ENCODE results near the gene ZNF423. TPM values are rescaled to one million over a fixed set of nuclear protein-coding genes. Genes with fewer than 3 reads are reported as not detected.

Gene ZNF423
- total and polyA plus RNA-seq, 3 experiments from 2014 or later: not detected

- Histone ChIP-seq H3K36me3 (ENCODE audit: insufficient read depth, low read length) (no peaks in the 10 kb centered on the region), H3K4me1 (ENCODE audit: insufficient read depth, low read length) (no peaks in the 10 kb centered on the region), H3K27ac (ENCODE audit: low read depth, low read length) (no peak overlapping the region), H3K4me3 (ENCODE audit: low read length) (no peak overlapping the region), H3K9me3 (ENCODE audit: low read length) (no peaks in the 10 kb centered on the region), H3K27me3 (ENCODE audit: insufficient read depth, low read length, poor library complexity, severe bottlenecking) (no peaks in the 10 kb centered on the region)
- Mint-ChIP-seq H3K27ac (no peak overlapping the region), H3K4me3 (no peak overlapping the region), H3K9me3 (peaks cover 11 to 26% (median 22%) of the 10 kb centered on the region in 5 donors), H3K36me3 (no peaks in the 10 kb centered on the region), H3K4me1 (no peaks in the 10 kb centered on the region), H3K27me3 (peaks cover 4 to 9% of the 10 kb centered on the region in 2 donors)
- POLR2A ChIA-PET: no interaction called here
- no peak for DNase-seq
- CTCF ChIA-PET: no interaction called here
Observed at GRCh38 chr16:49643429-49644144, 212.3 kb downstream of the ZNF423 start.

GRCh38 chr16:49641250-49641649 lies 214.7 kb downstream of the ZNF423 start:
- H3K27ac ChIP-seq (ENCODE audit: low read depth, low read length): no peak overlapping the region
- Mint-ChIP-seq H3K4me1 (no peaks in the 10 kb centered on the region), H3K36me3 (no peaks in the 10 kb centered on the region), H3K27me3 (peaks cover 3 to 9% of the 10 kb centered on the region in 2 donors), H3K9me3 (peaks cover 0 to 12% (median 6%) of the 10 kb centered on the region in 5 donors), H3K27ac (no peak overlapping the region), H3K4me3 (no peak overlapping the region)
- no peaks in the 10 kb centered on the region for H3K36me3 ChIP-seq (ENCODE audit: insufficient read depth, low read length)
- H3K9me3 ChIP-seq (ENCODE audit: low read length): no peaks in the 10 kb centered on the region
- no peaks in the 10 kb centered on the region for H3K27me3 ChIP-seq (ENCODE audit: insufficient read depth, low read length, poor library complexity, severe bottlenecking)
- CTCF ChIA-PET: no interaction called here
- H3K4me1 ChIP-seq (ENCODE audit: insufficient read depth, low read length): no peaks in the 10 kb centered on the region
- no peak overlapping the region for H3K4me3 ChIP-seq (ENCODE audit: low read length)
- DNase-seq: no peak
- POLR2A ChIA-PET: no interaction called here

DNA sequence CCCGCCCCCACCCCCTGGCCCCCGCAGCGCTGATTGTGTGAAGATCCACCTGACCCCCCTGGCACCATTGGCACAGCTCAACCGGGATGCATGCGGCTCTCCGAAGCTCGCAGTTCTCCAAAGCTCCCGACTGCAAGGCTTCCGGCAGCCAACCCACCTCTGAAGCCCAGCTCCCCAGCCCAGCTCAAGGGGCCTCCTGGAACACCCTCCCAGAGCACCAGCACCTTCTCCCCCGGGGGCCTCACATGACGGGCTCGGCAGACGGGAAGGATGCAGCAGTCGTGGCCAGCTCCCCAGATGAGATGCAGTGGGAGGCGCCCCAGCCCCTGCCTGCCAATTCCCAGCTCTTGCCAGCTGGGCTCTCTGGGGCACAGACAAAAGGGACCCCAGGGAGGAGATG lies 215.3 kb downstream of the ZNF423 start:
- Histone ChIP-seq H3K9me3 (ENCODE audit: low read length) (no peaks in the 10 kb centered on the region), H3K4me3 (ENCODE audit: low read length) (no peak overlapping the region), H3K36me3 (ENCODE audit: insufficient read depth, low read length) (no peaks in the 10 kb centered on the region), H3K27me3 (ENCODE audit: insufficient read depth, low read length, poor library complexity, severe bottlenecking) (no peaks in the 10 kb centered on the region), H3K4me1 (ENCODE audit: insufficient read depth, low read length) (no peaks in the 10 kb centered on the region), H3K27ac (ENCODE audit: low read depth, low read length) (no peak overlapping the region)
- CTCF ChIA-PET: no interaction called here
- H3K36me3 Mint-ChIP-seq: no peaks in the 10 kb centered on the region
- no peak overlapping the region for H3K4me3 Mint-ChIP-seq
- H3K4me1 Mint-ChIP-seq: no peaks in the 10 kb centered on the region
- H3K27me3 Mint-ChIP-seq: peaks cover 3 to 9% of the 10 kb centered on the region in 2 donors
- no peak for DNase-seq
- H3K27ac Mint-ChIP-seq: no peak overlapping the region
- POLR2A ChIA-PET: no interaction called here
- peaks cover 0 to 6% (median 0%) of the 10 kb centered on the region in 5 donors for H3K9me3 Mint-ChIP-seq

- H3K36me3 Mint-ChIP-seq: no peaks in the 10 kb centered on the region
- peaks cover 3 to 9% of the 10 kb centered on the region in 2 donors for H3K27me3 Mint-ChIP-seq
- POLR2A ChIA-PET: no interaction called here
- Histone ChIP-seq H3K9me3 (ENCODE audit: low read length) (no peaks in the 10 kb centered on the region), H3K27ac (ENCODE audit: low read depth, low read length) (no peak overlapping the region), H3K4me3 (ENCODE audit: low read length) (no peak overlapping the region), H3K4me1 (ENCODE audit: insufficient read depth, low read length) (no peaks in the 10 kb centered on the region), H3K27me3 (ENCODE audit: insufficient read depth, low read length, poor library complexity, severe bottlenecking) (no peaks in the 10 kb centered on the region), H3K36me3 (ENCODE audit: insufficient read depth, low read length) (no peaks in the 10 kb centered on the region)
- CTCF ChIA-PET: no interaction called here
- no peak for DNase-seq
- no peak overlapping the region for H3K27ac Mint-ChIP-seq
- H3K4me1 Mint-ChIP-seq: no peaks in the 10 kb centered on the region
- H3K9me3 Mint-ChIP-seq: peaks cover 0 to 4% (median 0%) of the 10 kb centered on the region in 5 donors
- H3K4me3 Mint-ChIP-seq: no peak overlapping the region
Observed at GRCh38 chr16:49639739-49640431, 216.0 kb downstream of the ZNF423 start.

DNA sequence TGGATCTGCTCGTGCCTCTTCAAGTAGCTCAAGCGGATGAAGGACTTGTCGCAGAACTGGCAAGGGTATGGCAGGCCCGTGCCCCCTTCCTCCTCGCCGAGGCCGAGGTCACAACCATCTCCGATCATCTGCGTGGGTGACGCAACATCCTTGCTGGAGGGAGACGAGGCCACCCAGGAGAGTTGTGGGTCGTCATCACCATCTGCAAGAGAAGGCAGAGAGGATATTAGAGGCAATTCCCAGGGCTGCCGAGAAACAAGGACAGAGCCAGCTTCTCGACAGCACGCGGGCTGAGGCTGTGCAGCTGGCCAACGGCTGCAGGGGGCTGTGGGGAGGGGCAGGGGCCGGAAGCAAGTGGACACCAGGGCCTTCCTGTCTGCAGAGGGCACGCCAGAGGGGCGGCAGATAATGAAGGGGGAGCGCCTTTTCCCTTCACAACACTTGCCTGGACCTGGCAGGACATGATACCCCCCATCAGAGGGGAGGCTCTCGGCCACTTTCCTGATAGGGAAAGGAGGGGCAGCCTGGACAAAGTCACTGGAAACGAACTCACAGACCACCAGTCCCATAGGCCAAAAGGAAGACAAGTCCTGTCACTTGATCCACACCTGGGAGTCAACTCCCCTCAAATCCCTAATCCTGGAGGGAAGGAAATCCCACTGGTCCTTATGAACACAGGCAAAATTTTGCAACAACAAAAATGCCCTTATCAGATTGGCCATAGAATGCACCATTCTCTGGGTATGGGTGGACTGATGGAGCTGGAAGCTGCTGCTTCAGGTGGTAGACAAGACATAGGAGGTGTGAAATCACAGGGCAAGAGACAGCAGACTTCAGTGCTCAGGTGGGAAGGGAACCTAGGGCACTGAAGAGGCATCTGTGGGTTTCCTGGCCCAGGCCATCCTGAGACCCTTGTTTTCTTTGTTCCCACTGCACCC lies 217.0 kb downstream of the ZNF423 start:
- no peak for DNase-seq
- H3K4me1 ChIP-seq (ENCODE audit: insufficient read depth, low read length): no peaks in the 10 kb centered on the region
- peaks cover 3 to 9% of the 10 kb centered on the region in 2 donors for H3K27me3 Mint-ChIP-seq
- ChIA-PET POLR2A (no interaction called here), CTCF (no interaction called here)
- H3K27ac ChIP-seq (ENCODE audit: low read depth, low read length): no peak overlapping the region
- H3K4me1 Mint-ChIP-seq: no peaks in the 10 kb centered on the region
- H3K36me3 Mint-ChIP-seq: no peaks in the 10 kb centered on the region
- no peak overlapping the region for H3K4me3 ChIP-seq (ENCODE audit: low read length)
- no peak overlapping the region for H3K27ac Mint-ChIP-seq
- no peaks in the 10 kb centered on the region for H3K36me3 ChIP-seq (ENCODE audit: insufficient read depth, low read length)
- no peak overlapping the region for H3K4me3 Mint-ChIP-seq
- peaks cover 0 to 4% (median 0%) of the 10 kb centered on the region in 5 donors for H3K9me3 Mint-ChIP-seq
- H3K27me3 ChIP-seq (ENCODE audit: insufficient read depth, low read length, poor library complexity, severe bottlenecking): no peaks in the 10 kb centered on the region
- H3K9me3 ChIP-seq (ENCODE audit: low read length): no peaks in the 10 kb centered on the region

GRCh38 chr16:49637933-49638672 lies 217.8 kb downstream of the ZNF423 start:
- Histone ChIP-seq H3K36me3 (ENCODE audit: insufficient read depth, low read length) (no peaks in the 10 kb centered on the region), H3K27ac (ENCODE audit: low read depth, low read length) (no peak overlapping the region), H3K4me3 (ENCODE audit: low read length) (no peak overlapping the region), H3K9me3 (ENCODE audit: low read length) (no peaks in the 10 kb centered on the region), H3K27me3 (ENCODE audit: insufficient read depth, low read length, poor library complexity, severe bottlenecking) (no peaks in the 10 kb centered on the region), H3K4me1 (ENCODE audit: insufficient read depth, low read length) (no peaks in the 10 kb centered on the region)
- H3K27ac Mint-ChIP-seq: no peak overlapping the region
- POLR2A ChIA-PET: no interaction called here
- CTCF ChIA-PET: no interaction called here
- H3K9me3 Mint-ChIP-seq: peaks cover 0 to 4% (median 0%) of the 10 kb centered on the region in 5 donors
- no peak overlapping the region for H3K4me3 Mint-ChIP-seq
- no peak for DNase-seq
- peaks cover 3 to 9% of the 10 kb centered on the region in 2 donors for H3K27me3 Mint-ChIP-seq
- H3K36me3 Mint-ChIP-seq: no peaks in the 10 kb centered on the region
- no peaks in the 10 kb centered on the region for H3K4me1 Mint-ChIP-seq

- Histone ChIP-seq H3K4me3 (ENCODE audit: low read length) (no peak overlapping the region), H3K27ac (ENCODE audit: low read depth, low read length) (no peak overlapping the region), H3K4me1 (ENCODE audit: insufficient read depth, low read length) (no peaks in the 10 kb centered on the region), H3K9me3 (ENCODE audit: low read length) (no peaks in the 10 kb centered on the region), H3K36me3 (ENCODE audit: insufficient read depth, low read length) (no peaks in the 10 kb centered on the region), H3K27me3 (ENCODE audit: insufficient read depth, low read length, poor library complexity, severe bottlenecking) (no peaks in the 10 kb centered on the region)
- no peaks in the 10 kb centered on the region for H3K36me3 Mint-ChIP-seq
- no peaks in the 10 kb centered on the region for H3K4me1 Mint-ChIP-seq
- H3K27me3 Mint-ChIP-seq: peaks cover under 1 to 9% of the 10 kb centered on the region in 2 donors
- H3K27ac Mint-ChIP-seq: no peak overlapping the region
- DNase-seq: no peak
- H3K9me3 Mint-ChIP-seq: peaks cover 0 to 3% (median 0%) of the 10 kb centered on the region in 5 donors
- ChIA-PET POLR2A (no interaction called here), CTCF (no interaction called here)
- no peak overlapping the region for H3K4me3 Mint-ChIP-seq
Observed at GRCh38 chr16:49637511-49637910, 218.4 kb downstream of the ZNF423 start.

Measured in CD8-positive, alpha-beta memory T cell (primary cell).